Endothelial cell (in vitro differentiated cells): ENCODE data around the gene HAL. TPM values are rescaled to one million over a fixed set of nuclear protein-coding genes. Genes with fewer than 3 reads are reported as not detected.

ENCODE experiments used
- DNase-seq: peaks from one replicate; pipeline ENCODE4 v3.0.0; 2021; ENCODE audit warnings: low spot score
- H3K27ac Mint-ChIP-seq: one replicate; pipeline ENCODE4 v1.8.0; 2021; ENCODE audit warnings: mixed read lengths, inconsistent platforms; ENCODE audit not compliant: unreplicated experiment
- H3K27me3 Mint-ChIP-seq: one replicate; pipeline ENCODE4 v1.8.0; 2021; ENCODE audit warnings: mild to moderate bottlenecking, moderate library complexity, mixed read lengths, inconsistent platforms; ENCODE audit not compliant: unreplicated experiment
- H3K36me3 Mint-ChIP-seq: one replicate; pipeline ENCODE4 v1.8.0; 2021; ENCODE audit warnings: mild to moderate bottlenecking, low read depth, mixed read lengths, inconsistent platforms; ENCODE audit not compliant: unreplicated experiment
- H3K4me1 Mint-ChIP-seq: one replicate; pipeline ENCODE4 v1.8.0; 2021; ENCODE audit warnings: mild to moderate bottlenecking, mixed read lengths, inconsistent platforms; ENCODE audit not compliant: unreplicated experiment
- H3K4me3 Mint-ChIP-seq: one replicate; pipeline ENCODE4 v1.8.0; 2021; ENCODE audit warnings: mild to moderate bottlenecking, mixed read lengths, inconsistent platforms; ENCODE audit not compliant: unreplicated experiment
- H3K9me3 Mint-ChIP-seq: one replicate; pipeline ENCODE4 v1.8.0; 2021; ENCODE audit warnings: mixed read lengths, inconsistent platforms; ENCODE audit not compliant: unreplicated experiment
- total RNA-seq: library from RNA; stranded (reverse); fragmentation: NEBNext Ultra II Directional; extraction: Animal tissue kit (Norgen Biotek cat#: 25700); gene quantifications from one replicate; pipeline ENCODE4 v1.2.1, GENCODE V29; 2021; ENCODE audit not compliant: unreplicated experiment
- TF ChIP-seq, protein P1 (sequence below): fragments of 200-600 bp; sonication (generic); IDR thresholded peaks from one replicate; pipeline ENCODE4 v1.5.0; 2021; ENCODE audit warnings: antibody characterized with exemption; ENCODE audit not compliant: unreplicated experiment

Gene HAL
- total RNA-seq, 1 donor from 2014 or later = 1.1 TPM

DNA sequence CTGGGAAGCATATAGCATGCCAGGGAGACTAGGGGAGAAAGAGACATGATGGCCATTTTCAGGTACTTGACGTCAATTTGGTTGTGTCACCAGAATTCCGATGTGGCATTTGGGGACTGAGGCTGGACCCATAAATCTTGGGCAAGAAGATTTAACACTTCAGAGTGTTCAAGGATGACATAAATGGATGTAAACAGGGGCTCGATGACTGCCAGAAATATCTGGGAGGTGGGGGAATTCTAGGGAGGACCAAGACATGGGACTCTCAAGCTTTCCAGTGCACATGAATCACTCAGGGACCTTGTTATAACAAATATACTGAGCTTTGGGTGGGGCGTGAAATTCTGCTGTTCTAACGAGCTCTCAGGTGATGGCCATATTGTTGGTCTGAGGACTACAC is 17.8 kb downstream of the HAL start:
- no peak overlapping the region for H3K27ac Mint-ChIP-seq
- H3K36me3 Mint-ChIP-seq = no peaks in the 10 kb centered on the region
- no peaks in the 10 kb centered on the region for H3K4me1 Mint-ChIP-seq
- no peak overlapping the region for H3K4me3 Mint-ChIP-seq
- DNase-seq = no peak
- no peaks in the 10 kb centered on the region for H3K9me3 Mint-ChIP-seq
- peaks cover 3% of the 10 kb centered on the region for H3K27me3 Mint-ChIP-seq
- TF ChIP-seq, protein P1, sequence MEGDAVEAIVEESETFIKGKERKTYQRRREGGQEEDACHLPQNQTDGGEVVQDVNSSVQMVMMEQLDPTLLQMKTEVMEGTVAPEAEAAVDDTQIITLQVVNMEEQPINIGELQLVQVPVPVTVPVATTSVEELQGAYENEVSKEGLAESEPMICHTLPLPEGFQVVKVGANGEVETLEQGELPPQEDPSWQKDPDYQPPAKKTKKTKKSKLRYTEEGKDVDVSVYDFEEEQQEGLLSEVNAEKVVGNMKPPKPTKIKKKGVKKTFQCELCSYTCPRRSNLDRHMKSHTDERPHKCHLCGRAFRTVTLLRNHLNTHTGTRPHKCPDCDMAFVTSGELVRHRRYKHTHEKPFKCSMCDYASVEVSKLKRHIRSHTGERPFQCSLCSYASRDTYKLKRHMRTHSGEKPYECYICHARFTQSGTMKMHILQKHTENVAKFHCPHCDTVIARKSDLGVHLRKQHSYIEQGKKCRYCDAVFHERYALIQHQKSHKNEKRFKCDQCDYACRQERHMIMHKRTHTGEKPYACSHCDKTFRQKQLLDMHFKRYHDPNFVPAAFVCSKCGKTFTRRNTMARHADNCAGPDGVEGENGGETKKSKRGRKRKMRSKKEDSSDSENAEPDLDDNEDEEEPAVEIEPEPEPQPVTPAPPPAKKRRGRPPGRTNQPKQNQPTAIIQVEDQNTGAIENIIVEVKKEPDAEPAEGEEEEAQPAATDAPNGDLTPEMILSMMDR = no peak

DNA sequence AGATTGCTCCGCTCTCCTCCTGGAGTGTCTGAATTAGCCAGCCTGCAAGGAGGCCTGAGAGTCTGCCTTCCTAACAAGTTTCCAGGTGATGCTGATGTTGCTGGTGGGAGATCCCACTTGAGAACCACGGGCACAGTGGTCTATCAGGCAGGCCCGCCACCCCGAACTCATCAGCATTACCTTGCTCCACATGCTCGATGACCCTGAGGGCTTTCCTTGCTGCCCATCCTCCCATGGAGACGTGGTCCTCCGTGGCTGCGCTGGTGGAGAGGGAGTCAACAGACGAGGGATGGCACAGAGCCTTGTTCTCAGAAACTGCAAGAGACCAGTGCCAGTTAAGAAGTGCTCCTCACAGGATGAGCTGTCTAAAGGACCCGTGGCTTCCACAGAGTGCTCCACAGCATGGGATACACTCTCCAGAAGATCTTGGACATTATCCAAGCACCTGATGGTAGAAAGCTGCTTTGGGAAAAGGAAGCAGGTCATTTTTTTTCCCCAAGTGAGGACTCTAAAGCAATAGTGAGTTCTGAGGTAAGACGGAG is 18.3 kb downstream of the HAL start:
- Mint-ChIP-seq H3K27ac (no peak overlapping the region), H3K36me3 (no peaks in the 10 kb centered on the region), H3K4me3 (no peak overlapping the region), H3K4me1 (no peaks in the 10 kb centered on the region), H3K9me3 (no peaks in the 10 kb centered on the region), H3K27me3 (peaks cover 3% of the 10 kb centered on the region)
- TF ChIP-seq, protein P1 = no peak
- DNase-seq = no peak

DNA sequence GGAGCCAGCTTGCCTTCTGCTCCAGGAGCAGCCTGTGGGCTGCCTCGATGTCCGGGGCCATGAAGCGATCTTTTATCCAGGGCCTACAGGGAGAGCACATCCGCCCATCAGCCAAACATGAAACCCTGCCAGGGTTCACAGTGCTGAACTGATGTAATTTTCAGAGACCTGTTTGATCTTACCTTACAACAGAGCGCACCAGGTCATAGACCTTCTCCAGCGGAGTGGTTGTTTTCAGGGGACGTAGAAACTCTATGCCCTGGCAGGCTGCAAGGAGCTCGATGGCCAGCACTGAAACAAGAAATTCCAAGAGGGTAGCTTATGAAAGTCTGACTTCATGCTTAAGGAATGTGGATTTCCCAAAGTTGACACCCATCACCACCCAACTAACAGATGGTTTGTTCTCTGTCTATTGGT is 19.7 kb downstream of the HAL start:
- Mint-ChIP-seq H3K4me3 (no peak overlapping the region), H3K27me3 (peaks cover 4% of the 10 kb centered on the region), H3K4me1 (no peaks in the 10 kb centered on the region), H3K9me3 (no peaks in the 10 kb centered on the region), H3K36me3 (no peaks in the 10 kb centered on the region), H3K27ac (no peak overlapping the region)
- no peak for DNase-seq
- TF ChIP-seq, protein P1 = no peak

DNA sequence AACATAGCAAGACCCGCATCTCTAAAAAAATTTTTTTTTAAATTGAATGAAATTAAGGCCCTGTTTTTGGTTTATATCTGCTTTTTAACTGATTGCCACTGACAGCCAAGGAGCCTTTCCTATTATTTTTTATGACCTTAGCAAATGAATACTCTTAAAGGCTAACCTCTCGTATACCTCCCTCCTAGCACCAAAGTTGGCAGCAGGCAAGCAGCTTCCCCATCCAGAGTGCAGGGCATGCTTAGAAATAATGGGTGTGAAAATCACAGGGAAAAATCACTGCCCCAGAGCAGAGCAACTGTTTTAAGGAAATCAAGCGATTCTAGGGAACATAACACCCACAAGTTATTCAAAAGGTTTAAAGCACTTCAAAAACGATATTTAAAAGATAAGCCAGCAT is 20.7 kb downstream of the HAL start:
- TF ChIP-seq, protein P1 = no peak
- peaks cover 3% of the 10 kb centered on the region for H3K36me3 Mint-ChIP-seq
- no peaks in the 10 kb centered on the region for H3K4me1 Mint-ChIP-seq
- H3K9me3 Mint-ChIP-seq = no peaks in the 10 kb centered on the region
- H3K4me3 Mint-ChIP-seq = no peak overlapping the region
- DNase-seq = no peak
- H3K27me3 Mint-ChIP-seq = peaks cover 6% of the 10 kb centered on the region
- H3K27ac Mint-ChIP-seq = no peak overlapping the region

DNA sequence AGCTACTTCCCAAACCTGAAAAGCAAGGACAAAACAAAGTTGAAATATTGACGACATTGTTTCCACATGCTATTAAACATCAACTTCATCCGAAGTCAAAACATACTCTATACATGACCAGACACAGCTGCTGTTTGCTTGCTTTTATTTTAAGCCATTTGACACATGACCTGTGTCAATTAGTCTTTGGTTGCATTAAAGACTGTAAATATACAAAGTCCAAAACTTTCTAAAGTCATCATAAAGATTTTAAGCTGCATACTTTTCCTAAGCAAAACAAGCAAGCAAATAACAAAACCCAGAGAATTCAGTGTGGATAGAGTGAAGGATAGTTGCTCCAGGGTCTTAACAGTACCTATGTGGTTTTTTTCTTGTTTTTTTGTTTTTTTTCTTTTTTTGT is 21.8 kb downstream of the HAL start:
- peaks cover 5% of the 10 kb centered on the region for H3K36me3 Mint-ChIP-seq
- no peaks in the 10 kb centered on the region for H3K9me3 Mint-ChIP-seq
- peaks cover 7% of the 10 kb centered on the region for H3K27me3 Mint-ChIP-seq
- no peak overlapping the region for H3K4me3 Mint-ChIP-seq
- DNase-seq = no peak
- H3K4me1 Mint-ChIP-seq = no peaks in the 10 kb centered on the region
- TF ChIP-seq, protein P1 = no peak
- no peak overlapping the region for H3K27ac Mint-ChIP-seq
